IPS DF 6.9 (cell line): ENCODE data around the gene PKHD1.

ENCODE experiments used
- DNase-seq: peaks from one replicate; pipeline ENCODE4 v3.0.0-alpha.2; 2013; ENCODE audit warnings: low read depth, low spot score
- H3K27ac ChIP-seq: one replicate; pipeline ENCODE4 v1.5.1; 2013; ENCODE audit warnings: low read length, control low read depth
- H3K27me3 ChIP-seq: 2 replicates; pipeline ENCODE4 v1.6.1; 2013; ENCODE audit warnings: mild to moderate bottlenecking, low read length; ENCODE audit not compliant: control insufficient read depth, insufficient read depth
- H3K36me3 ChIP-seq: 2 replicates; pipeline ENCODE4 v1.6.1; 2013; ENCODE audit warnings: low read length; ENCODE audit not compliant: control insufficient read depth, insufficient read depth
- H3K4me1 ChIP-seq: 2 replicates; pipeline ENCODE4 v1.6.1; 2013; ENCODE audit warnings: low read length; ENCODE audit not compliant: control insufficient read depth, insufficient read depth
- H3K4me3 ChIP-seq: 2 replicates; pipeline ENCODE4 v1.5.1; 2013; ENCODE audit warnings: mild to moderate bottlenecking, low read length
- H3K9me3 ChIP-seq: 2 replicates; pipeline ENCODE4 v1.6.1; 2013; ENCODE audit warnings: low read length, inconsistent platforms; ENCODE audit not compliant: control insufficient read depth, insufficient read depth
- WGBS: extraction: QIAGEN DNeasy Blood & Tissue Kit; methylation state at CpG from one replicate; pipeline ENCODE4 v1.1.7; 2013; ENCODE audit warnings: mixed read lengths, missing lambda C conversion rate; ENCODE audit not compliant: insufficient read length, insufficient coverage; 5-methylcytosine and 5-hydroxymethylcytosine counted together

PKHD1 gene

GRCh38 chr6:52104979-52105378 lies 17.6 kb upstream of the PKHD1 start:
- no peak overlapping the region for H3K27ac ChIP-seq
- no peaks in the 10 kb centered on the region for H3K27me3 ChIP-seq
- H3K36me3 ChIP-seq = no peaks in the 10 kb centered on the region
- no peak overlapping the region for H3K4me3 ChIP-seq
- WGBS = no CpG with 5 or more reads among the region's 4 CpGs
- no peaks in the 10 kb centered on the region for H3K4me1 ChIP-seq
- DNase-seq = no peak
- no peaks in the 10 kb centered on the region for H3K9me3 ChIP-seq

- Histone ChIP-seq H3K36me3 (no peaks in the 10 kb centered on the region), H3K4me1 (no peaks in the 10 kb centered on the region), H3K9me3 (no peaks in the 10 kb centered on the region), H3K27ac (no peak overlapping the region), H3K27me3 (no peaks in the 10 kb centered on the region), H3K4me3 (no peak overlapping the region)
- DNase-seq = no peak
- WGBS = no CpG with 5 or more reads among the region's 2 CpGs
Observed at GRCh38 chr6:52103623-52104022, 16.2 kb upstream of the PKHD1 start.

- Histone ChIP-seq H3K27me3 (no peaks in the 10 kb centered on the region), H3K4me1 (no peaks in the 10 kb centered on the region), H3K36me3 (no peaks in the 10 kb centered on the region), H3K9me3 (no peaks in the 10 kb centered on the region), H3K27ac (no peak overlapping the region), H3K4me3 (no peak overlapping the region)
- DNase-seq = no peak
- no CpG with 5 or more reads among the region's 1 CpG for WGBS
Observed at GRCh38 chr6:52102405-52102804, 15.0 kb upstream of the PKHD1 start.

- H3K27ac ChIP-seq = no peak overlapping the region
- no peaks in the 10 kb centered on the region for H3K27me3 ChIP-seq
- WGBS = no CpG with 5 or more reads among the region's 1 CpG
- H3K4me1 ChIP-seq = no peaks in the 10 kb centered on the region
- no peaks in the 10 kb centered on the region; the same call in 1 of the 2 replicates for H3K9me3 ChIP-seq
- H3K36me3 ChIP-seq = no peaks in the 10 kb centered on the region
- no peak overlapping the region for H3K4me3 ChIP-seq
- DNase-seq = no peak
Observed at GRCh38 chr6:52098721-52099120, 11.3 kb upstream of the PKHD1 start.

- no peaks in the 10 kb centered on the region for H3K9me3 ChIP-seq
- H3K27me3 ChIP-seq = no peaks in the 10 kb centered on the region
- no CpG with 5 or more reads among the region's 2 CpGs for WGBS
- no peak overlapping the region for H3K4me3 ChIP-seq
- no peak overlapping the region for H3K27ac ChIP-seq
- H3K36me3 ChIP-seq = no peaks in the 10 kb centered on the region
- no peaks in the 10 kb centered on the region for H3K4me1 ChIP-seq
- DNase-seq = no peak
Observed at GRCh38 chr6:52089758-52090348, 2.4 kb upstream of the PKHD1 start.

- no peak for DNase-seq
- no peaks in the 10 kb centered on the region for H3K27me3 ChIP-seq
- H3K36me3 ChIP-seq = no peaks in the 10 kb centered on the region
- no peak overlapping the region for H3K4me3 ChIP-seq
- H3K9me3 ChIP-seq = no peaks in the 10 kb centered on the region
- 100% methylated on average over 1 of the region's 5 CpGs for WGBS
- no peaks in the 10 kb centered on the region for H3K4me1 ChIP-seq
- H3K27ac ChIP-seq = no peak overlapping the region
Observed at GRCh38 chr6:52086741-52087140, 672 bp downstream of the PKHD1 start.

GRCh38 chr6:52081237-52081636 lies 6.2 kb downstream of the PKHD1 start:
- H3K27ac ChIP-seq = no peak overlapping the region
- no peaks in the 10 kb centered on the region for H3K9me3 ChIP-seq
- no CpG with 5 or more reads among the region's 4 CpGs for WGBS
- H3K4me1 ChIP-seq = no peaks in the 10 kb centered on the region; the same call in 1 of the 2 replicates
- H3K27me3 ChIP-seq = no peaks in the 10 kb centered on the region
- DNase-seq = no peak
- H3K36me3 ChIP-seq = no peaks in the 10 kb centered on the region
- H3K4me3 ChIP-seq = no peak overlapping the region

- Histone ChIP-seq H3K36me3 (no peaks in the 10 kb centered on the region), H3K27ac (no peak overlapping the region), H3K27me3 (no peaks in the 10 kb centered on the region), H3K4me3 (no peak overlapping the region), H3K4me1 (no peaks in the 10 kb centered on the region; the same call in 1 of the 2 replicates), H3K9me3 (no peaks in the 10 kb centered on the region)
- no peak for DNase-seq
- WGBS = no CpG with 5 or more reads among the region's 8 CpGs
Observed at GRCh38 chr6:52077961-52078625, 9.3 kb downstream of the PKHD1 start.

- Histone ChIP-seq H3K27me3 (no peaks in the 10 kb centered on the region), H3K4me1 (no peaks in the 10 kb centered on the region; the same call in 1 of the 2 replicates), H3K27ac (peak overlapping the region; percentile 35), H3K36me3 (no peaks in the 10 kb centered on the region), H3K9me3 (no peaks in the 10 kb centered on the region), H3K4me3 (no peak overlapping the region)
- no CpG with 5 or more reads among the region's 3 CpGs for WGBS
- peak; percentile 64 for DNase-seq
Observed at GRCh38 chr6:52077180-52077884, 10.1 kb downstream of the PKHD1 start.

- H3K27ac ChIP-seq = peak overlapping the region; percentile 35
- no CpG with 5 or more reads among the region's 4 CpGs for WGBS
- H3K27me3 ChIP-seq = no peaks in the 10 kb centered on the region
- H3K36me3 ChIP-seq = no peaks in the 10 kb centered on the region
- no peak overlapping the region for H3K4me3 ChIP-seq
- no peaks in the 10 kb centered on the region; the same call in 1 of the 2 replicates for H3K4me1 ChIP-seq
- H3K9me3 ChIP-seq = no peaks in the 10 kb centered on the region
- DNase-seq = peak; percentile 52
Observed at GRCh38 chr6:52076791-52077179, 10.6 kb downstream of the PKHD1 start.
